HCT116 (cell line): ENCODE results near the gene MBNL2. TPM values are rescaled to one million over a fixed set of nuclear protein-coding genes. Genes with fewer than 3 reads are reported as not detected.

Experiments used
- ATAC-seq: fragments of 200-7000 bp; cut with Tn5 transposase; 2 replicates; pipeline ENCODE4 v1.9.1; 2020; ENCODE audit warnings: mild to moderate bottlenecking, moderate library complexity
- BruUV-seq: library from RNA; stranded (reverse); fragments of 400-500 nt; replicated peaks from 2 replicates; lab custom pipeline; 2021; lab: Mats Ljungman, UMichigan
- CTCF ChIA-PET: fragments of 300-600 bp; sonication (Branson Sonifier 250); formaldehyde crosslinking; loops from one replicate; lab custom pipeline; 2021; ENCODE audit warnings: antibody characterized with exemption; lab: Charles Lee
- POLR2A ChIA-PET: fragments of 300-600, 350-600 bp; sonication (Branson Sonifier 250); formaldehyde crosslinking; loops from one replicate; lab custom pipeline; 2021; ENCODE audit warnings: antibody characterized with exemption; lab: Charles Lee
- RAD21 ChIA-PET, 2 experiments: fragments of 300-600 bp; sonication (Branson Sonifier 250); formaldehyde crosslinking; loops; one replicate each; lab custom pipeline; 2023; ENCODE audit warnings: low total read pairs in 2 of 2; ENCODE audit not compliant: uncharacterized antibody in 2 of 2, unreplicated experiment in 2 of 2, low non-redundant PET in 1 of 2; lab: Charles Lee
- DNase-seq: peaks from one replicate; pipeline ENCODE4 v3.0.0-alpha.2; 2010; ENCODE audit warnings: low read depth, low spot score
- H2AFZ ChIP-seq: fragments of 200-600 bp; shearing (Covaris generic), sonication (generic); 2 replicates; pipeline ENCODE4 v1.6.1; 2017; ENCODE audit warnings: low read depth, mixed run types, mixed read lengths, antibody characterized with exemption, low read length; ENCODE audit not compliant: poor library complexity, severe bottlenecking
- H3K27ac ChIP-seq: 2 replicates; pipeline ENCODE4 v1.5.1; 2012; ENCODE audit warnings: low read depth, low read length
- H3K27me3 ChIP-seq: fragments of 200-600 bp; sonication (generic); 2 replicates; pipeline ENCODE4 v1.6.1; 2016; ENCODE audit warnings: mixed run types, low read length, mixed read lengths; ENCODE audit not compliant: insufficient read depth
- H3K36me3 ChIP-seq, 2 experiments: fragments of 200-500 bp in 1 of 2; fragments of 200-600 bp in 1 of 2; sonication (Bioruptor generic) in 1 of 2; sonication (generic) in 1 of 2; 2 replicates each; pipeline versions ENCODE4 v1.5.1 to v1.6.1; 2014 to 2016; ENCODE audit warnings: low read length in 2 of 2, inconsistent platforms in 1 of 2, mixed read lengths in 1 of 2, mixed run types in 1 of 2; ENCODE audit not compliant: insufficient read depth in 2 of 2, control insufficient read depth in 1 of 2
- H3K4me1 ChIP-seq, 2 experiments: fragments of 200-600 bp in 1 of 2; sonication (generic) in 1 of 2; 2 replicates each; pipeline versions ENCODE4 v1.5.1 to v1.6.1; 2012 to 2017; ENCODE audit warnings: low read length in 2 of 2, inconsistent platforms in 1 of 2, mild to moderate bottlenecking in 1 of 2, mixed read lengths in 1 of 2, mixed run types in 1 of 2, moderate library complexity in 1 of 2; ENCODE audit not compliant: insufficient read depth in 2 of 2, control insufficient read depth in 1 of 2
- H3K4me2 ChIP-seq: fragments of 200-600 bp; sonication (generic); 2 replicates; pipeline ENCODE4 v1.6.1; 2017; ENCODE audit warnings: mixed run types, low read length, mixed read lengths
- H3K4me3 ChIP-seq, 2 experiments: fragments of 200-600 bp in 1 of 2; sonication (generic) in 1 of 2; replicated peaks in 1 of 2; 2 replicates each; pipeline ENCODE4 v1.5.1; 2011 to 2016; ENCODE audit warnings: low read length in 2 of 2, control low read depth in 1 of 2, low read depth in 1 of 2, mild to moderate bottlenecking in 1 of 2, mixed read lengths in 1 of 2, mixed run types in 1 of 2
- H3K79me2 ChIP-seq: fragments of 200-600 bp; sonication (generic); 2 replicates; pipeline ENCODE4 v1.6.1; 2017; ENCODE audit warnings: mild to moderate bottlenecking, mixed run types, low read length, moderate library complexity, mixed read lengths; ENCODE audit not compliant: insufficient read depth
- H3K9ac ChIP-seq: fragments of 200-600 bp; sonication (generic); 2 replicates; pipeline ENCODE4 v1.6.1; 2016; ENCODE audit warnings: low read length, mixed read lengths
- H3K9me2 ChIP-seq: fragments of 200-600 bp; sonication (generic), shearing (Covaris generic); 2 replicates; pipeline ENCODE4 v1.6.1; 2017; ENCODE audit warnings: mixed run types, mild to moderate bottlenecking, moderate library complexity; ENCODE audit not compliant: insufficient read depth
- H3K9me3 ChIP-seq, 2 experiments: fragments of 200-500 bp in 1 of 2; fragments of 200-600 bp in 1 of 2; sonication (Bioruptor generic) in 1 of 2; sonication (generic) in 1 of 2; 2 replicates each; pipeline ENCODE4 v1.6.1; 2014 to 2017; ENCODE audit warnings: low read length in 2 of 2, mixed read lengths in 2 of 2, inconsistent platforms in 1 of 2, low read depth in 1 of 2, mild to moderate bottlenecking in 1 of 2, mixed run types in 1 of 2, moderate library complexity in 1 of 2; ENCODE audit not compliant: control insufficient read depth in 1 of 2, insufficient read depth in 1 of 2
- H4K20me1 ChIP-seq: fragments of 200-600 bp; sonication (generic), shearing (Covaris generic); 2 replicates; pipeline ENCODE4 v1.6.1; 2017; ENCODE audit warnings: mixed run types, mild to moderate bottlenecking, moderate library complexity; ENCODE audit not compliant: insufficient read depth
- ATF3 ChIP-seq: IDR thresholded peaks from 2 replicates; pipeline ENCODE4 v1.6.1; 2012
- CBX3 ChIP-seq: IDR thresholded peaks from 2 replicates; pipeline ENCODE4 v1.6.1; 2012; ENCODE audit warnings: low read depth
- CEBPB ChIP-seq: IDR thresholded peaks from 2 replicates; pipeline ENCODE4 v1.6.1; 2012; ENCODE audit warnings: low read depth
- EGR1 ChIP-seq: IDR thresholded peaks from 2 replicates; pipeline ENCODE4 v1.6.1; 2012; ENCODE audit warnings: low read depth
- ELF1 ChIP-seq: IDR thresholded peaks from 2 replicates; pipeline ENCODE4 v1.6.1; 2012; ENCODE audit warnings: low read depth, borderline replicate concordance
- EZH2 ChIP-seq: fragments of 200-600 bp; sonication (generic); IDR thresholded peaks from 2 replicates; pipeline ENCODE4 v1.6.1; 2017; ENCODE audit warnings: antibody characterized with exemption, mixed run types
- EZH2phosphoT487 ChIP-seq: fragments of 200-600 bp; IDR thresholded peaks from 2 replicates; pipeline ENCODE4 v1.6.1; 2018; ENCODE audit warnings: antibody characterized with exemption, borderline replicate concordance
- FOSL1 ChIP-seq: IDR thresholded peaks from 2 replicates; pipeline ENCODE4 v1.6.1; 2012; ENCODE audit warnings: low read depth
- MAX ChIP-seq: IDR thresholded peaks from 2 replicates; pipeline ENCODE4 v1.6.1; 2012
- POLR2A ChIP-seq: IDR thresholded peaks from 2 replicates; pipeline ENCODE4 v1.7.0; 2011; ENCODE audit warnings: borderline replicate concordance; ENCODE audit not compliant: insufficient read depth, insufficient read length; ENCODE audit errors: extremely low read depth
- POLR2AphosphoS5 ChIP-seq: IDR thresholded peaks from 2 replicates; pipeline ENCODE4 v1.6.1; 2011; ENCODE audit warnings: mild to moderate bottlenecking, low read depth, low read length, moderate library complexity
- REST ChIP-seq: IDR thresholded peaks from 2 replicates; pipeline ENCODE4 v1.6.1; 2012; ENCODE audit warnings: low read depth
- SIN3A ChIP-seq: IDR thresholded peaks from 2 replicates; pipeline ENCODE4 v1.6.1; 2012; ENCODE audit warnings: low read depth
- SP1 ChIP-seq: IDR thresholded peaks from 2 replicates; pipeline ENCODE4 v1.6.1; 2012; ENCODE audit warnings: low read depth
- SRF ChIP-seq: IDR thresholded peaks from 2 replicates; pipeline ENCODE4 v1.6.1; 2012; ENCODE audit warnings: low read depth
- TCF7L2 ChIP-seq: IDR thresholded peaks from 2 replicates; pipeline ENCODE4 v1.7.0; 2011; ENCODE audit warnings: borderline replicate concordance, inconsistent platforms; ENCODE audit not compliant: insufficient read depth, insufficient read length; ENCODE audit errors: extremely low read depth
- YY1 ChIP-seq: IDR thresholded peaks from 2 replicates; pipeline ENCODE4 v1.6.1; 2011; ENCODE audit warnings: low read length, low read depth, moderate library complexity, mild to moderate bottlenecking; ENCODE audit not compliant: insufficient replicate concordance; ENCODE audit errors: extremely low read depth
- ZBTB33 ChIP-seq: IDR thresholded peaks from 2 replicates; pipeline ENCODE4 v1.6.1; 2011; ENCODE audit warnings: mild to moderate bottlenecking, low read length, moderate library complexity; ENCODE audit not compliant: insufficient replicate concordance; ENCODE audit errors: extremely low read depth
- ZFX ChIP-seq: fragments of 450-650 bp; IDR thresholded peaks from 2 replicates; pipeline ENCODE4 v1.6.1; 2017
- ZNF274 ChIP-seq: fragments of 200-500 bp; sonication (Bioruptor generic); IDR thresholded peaks from 2 replicates; pipeline ENCODE4 v1.6.1; 2014; ENCODE audit warnings: mild to moderate bottlenecking, low read depth, low read length, inconsistent platforms
- intact Hi-C: fragments of 100-400 bp; cut with micrococcal nuclease; formaldehyde crosslinking; loops from 2 replicates; pipeline ENCODE4 v1.10.0; 2022
- total RNA-seq: library from RNA; stranded (reverse); gene quantifications from one replicate; pipeline ENCODE4 v1.2.1, GENCODE V29; 2021; ENCODE audit not compliant: unreplicated experiment

Gene MBNL2
- total RNA-seq, 1 experiment from 2014 or later, result 73.9 TPM

GRCh38 chr13:97239306-97239705, 17.2 kb downstream of the MBNL2 start:
- H3K4me2 ChIP-seq, result no peak overlapping the region
- H3K9me3 ChIP-seq, result no peaks in the 10 kb centered on the region
- ChIA-PET POLR2A (no interaction called here), CTCF (interaction anchor here (1.1 kb wide), 1 partner anchor 129 kb away, joined by 4 read pairs; no protein-coding TSS in a partner anchor), RAD21 (no interaction called here)
- no peak overlapping the region for H3K9ac ChIP-seq
- H3K79me2 ChIP-seq, result peaks cover 64% of the 10 kb centered on the region
- no peaks in the 10 kb centered on the region for H4K20me1 ChIP-seq
- TF ChIP-seq YY1 (no peak), CEBPB (no peak), ATF3 (no peak), EZH2 (no peak), TCF7L2 (no peak), ZNF274 (no peak), FOSL1 (no peak), EZH2phosphoT487 (no peak), ZBTB33 (no peak), SP1 (no peak), MAX (no peak), SRF (no peak), CBX3 (no peak), POLR2A (no peak), ELF1 (no peak), EGR1 (no peak), ZFX (no peak), SIN3A (no peak), REST (no peak), POLR2AphosphoS5 (no peak)
- H3K27ac ChIP-seq, result no peak overlapping the region
- H3K27me3 ChIP-seq, result no peaks in the 10 kb centered on the region
- peaks cover 15 to 39% of the 10 kb centered on the region in 2 experiments; a peak in 3 of 4 replicates for H3K4me1 ChIP-seq
- intact Hi-C loops, result no loop called here
- H3K36me3 ChIP-seq, result no peaks in the 10 kb centered on the region; a peak in 1 of 4 replicates
- H3K9me2 ChIP-seq, result no peaks in the 10 kb centered on the region
- no peak overlapping the region for H3K4me3 ChIP-seq
- ATAC-seq (no peak), DNase-seq (no peak)
- no peak overlapping the region for H2AFZ ChIP-seq
- no TSS peak for BruUV-seq
